NCI-H2227 treated with DMSO at 0.1 percent for 48 hours (cell line): Measurements from ENCODE around the gene CLSTN2.
A peak's percentile ranks its signal among the peaks of the same experiment; 100 is the strongest.

ENCODE experiments used
- DNase-seq: peaks from one replicate; lab custom pipeline; 2025; lab: John Stamatoyannopoulos, UW

CLSTN2 gene

GRCh38 chr3:140148824-140149390, 213.9 kb downstream of the CLSTN2 start:
- no peak for DNase-seq

- peak; percentile 29 for DNase-seq
These were observed 216.3 kb downstream of the CLSTN2 start for GRCh38 chr3:140151321-140151720.

- DNase-seq, result no peak
These were observed 218.1 kb downstream of the CLSTN2 start for GRCh38 chr3:140152851-140153639.

GRCh38 chr3:140153736-140154135, 218.8 kb downstream of the CLSTN2 start:
- DNase-seq, result no peak

GRCh38 chr3:140157161-140157560, 222.2 kb downstream of the CLSTN2 start:
- DNase-seq, result no peak

GRCh38 chr3:140159646-140160045, 224.7 kb downstream of the CLSTN2 start:
- DNase-seq, result no peak

- DNase-seq, result no peak
These were observed 225.6 kb downstream of the CLSTN2 start for GRCh38 chr3:140160553-140160952.

- no peak for DNase-seq
These were observed 227.6 kb downstream of the CLSTN2 start for GRCh38 chr3:140162551-140162950.

- no peak for DNase-seq
These were observed 228.3 kb downstream of the CLSTN2 start for GRCh38 chr3:140163159-140163763.

GRCh38 chr3:140164156-140164555, 229.2 kb downstream of the CLSTN2 start:
- DNase-seq, result no peak

- no peak for DNase-seq
These were observed 230.1 kb downstream of the CLSTN2 start for GRCh38 chr3:140164922-140165590.

GRCh38 chr3:140165781-140166180, 230.8 kb downstream of the CLSTN2 start:
- DNase-seq, result no peak

GRCh38 chr3:140166861-140167599, 232.0 kb downstream of the CLSTN2 start:
- DNase-seq, result no peak

- DNase-seq, result no peak
These were observed 232.8 kb downstream of the CLSTN2 start for GRCh38 chr3:140167600-140168281.

GRCh38 chr3:140170612-140171011, 235.6 kb downstream of the CLSTN2 start:
- DNase-seq, result no peak

- DNase-seq, result no peak
These were observed 241.5 kb downstream of the CLSTN2 start for GRCh38 chr3:140176526-140176925.

- no peak for DNase-seq
These were observed 243.0 kb downstream of the CLSTN2 start for GRCh38 chr3:140177943-140178342.

- no peak for DNase-seq
These were observed 243.5 kb downstream of the CLSTN2 start for GRCh38 chr3:140178482-140178881.

GRCh38 chr3:140180603-140181002, 245.6 kb downstream of the CLSTN2 start:
- peak; percentile 33 for DNase-seq

- no peak for DNase-seq
These were observed 250.4 kb downstream of the CLSTN2 start for GRCh38 chr3:140185375-140185774.

- no peak for DNase-seq
These were observed 251.5 kb downstream of the CLSTN2 start for GRCh38 chr3:140186421-140186920.
